Ascending aorta (tissue), 2 donors: ENCODE measurements around the gene MYH9. TPM values are rescaled to one million over a fixed set of nuclear protein-coding genes. Genes with fewer than 3 reads are reported as not detected.
"Not testable (repeated sequence)": the region's sequence is repeated elsewhere in the genome, so short reads cannot be mapped to it uniquely, and the experiment has no call there.

ENCODE experiments used
- DNase-seq, 2 donors: peaks; one replicate each; pipeline ENCODE4 v3.0.0-alpha.2; 2019; ENCODE audit warnings: low spot score in 2 of 2
- H3K27ac ChIP-seq, 2 donors: fragments of 200-600 bp; sonication (generic); one replicate each; pipeline ENCODE4 v1.5.1; 2016 to 2017; ENCODE audit warnings: mild to moderate bottlenecking in 1 of 2
- H3K27me3 ChIP-seq: fragments of 200-600 bp; sonication (generic); one replicate; pipeline ENCODE4 v1.5.1; 2017
- H3K36me3 ChIP-seq, 2 donors: fragments of 200-600 bp; sonication (generic); one replicate each; pipeline ENCODE4 v1.5.1; 2016
- H3K4me1 ChIP-seq, 2 donors: fragments of 200-600 bp; sonication (generic); one replicate each; pipeline ENCODE4 v1.5.1; 2016 to 2017; ENCODE audit warnings: mild to moderate bottlenecking in 1 of 2
- H3K4me3 ChIP-seq, 2 donors: fragments of 200-600 bp; sonication (generic); one replicate each; pipeline ENCODE4 v1.5.1; 2016 to 2017; ENCODE audit warnings: mild to moderate bottlenecking in 1 of 2
- H3K9me3 ChIP-seq, 2 donors: fragments of 200-600 bp; sonication (generic); one replicate each; pipeline ENCODE4 v1.5.1; 2016
- intact Hi-C: fragments of 100-400 bp; cut with DNase I; formaldehyde crosslinking; loops from one replicate; pipeline ENCODE4 v1.15.1; 2023
- total RNA-seq: library from RNA; depleted of rRNA; stranded (reverse); fragments of >200 nt; gene quantifications from one replicate; pipeline ENCODE4 v1.1.0, GENCODE V29; 2016
- TF ChIP-seq, protein P1 (sequence below), 3 experiments: fragments of 200-600 bp in 2 of 3; fragments of 450-650 bp in 1 of 3; sonication (generic) in 2 of 3; IDR thresholded peaks; one replicate each; pipeline ENCODE4 v1.5.1; 2016 to 2019; ENCODE audit warnings: antibody characterized with exemption in 3 of 3, mild to moderate bottlenecking in 1 of 3, moderate library complexity in 1 of 3

The MYH9 gene
- total RNA-seq, 1 donor from 2014 or later: 1,114 TPM

DNA sequence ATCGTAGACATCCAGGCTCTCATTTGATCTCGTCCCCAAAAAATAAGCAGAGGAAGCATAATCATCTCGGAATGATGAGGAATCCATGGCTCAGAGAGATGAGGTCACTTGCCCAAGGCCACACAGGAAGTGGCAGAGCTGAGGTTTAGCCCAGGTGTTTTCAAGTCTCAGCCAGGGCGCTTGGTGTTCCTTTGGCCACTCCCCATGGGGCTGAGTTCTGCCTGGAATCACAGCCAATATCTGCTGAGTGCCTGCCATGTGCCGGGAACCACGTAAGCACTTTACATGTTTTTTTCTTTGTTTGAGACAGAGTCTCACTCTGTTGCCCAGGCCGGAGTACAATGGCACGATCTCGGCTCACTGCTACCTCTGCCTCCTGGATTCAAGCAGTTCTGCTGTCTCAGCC lies 29.5 kb upstream of the MYH9 start:
- Histone ChIP-seq H3K27ac (no peak overlapping the region), H3K36me3 (no peaks in the 10 kb centered on the region), H3K4me1 (peaks cover 0 to 5% of the 10 kb centered on the region in 2 donors), H3K27me3 (no peaks in the 10 kb centered on the region), H3K4me3 (no peak overlapping the region), H3K9me3 (no peaks in the 10 kb centered on the region)
- intact Hi-C loops: no loop called here
- TF ChIP-seq, protein P1, sequence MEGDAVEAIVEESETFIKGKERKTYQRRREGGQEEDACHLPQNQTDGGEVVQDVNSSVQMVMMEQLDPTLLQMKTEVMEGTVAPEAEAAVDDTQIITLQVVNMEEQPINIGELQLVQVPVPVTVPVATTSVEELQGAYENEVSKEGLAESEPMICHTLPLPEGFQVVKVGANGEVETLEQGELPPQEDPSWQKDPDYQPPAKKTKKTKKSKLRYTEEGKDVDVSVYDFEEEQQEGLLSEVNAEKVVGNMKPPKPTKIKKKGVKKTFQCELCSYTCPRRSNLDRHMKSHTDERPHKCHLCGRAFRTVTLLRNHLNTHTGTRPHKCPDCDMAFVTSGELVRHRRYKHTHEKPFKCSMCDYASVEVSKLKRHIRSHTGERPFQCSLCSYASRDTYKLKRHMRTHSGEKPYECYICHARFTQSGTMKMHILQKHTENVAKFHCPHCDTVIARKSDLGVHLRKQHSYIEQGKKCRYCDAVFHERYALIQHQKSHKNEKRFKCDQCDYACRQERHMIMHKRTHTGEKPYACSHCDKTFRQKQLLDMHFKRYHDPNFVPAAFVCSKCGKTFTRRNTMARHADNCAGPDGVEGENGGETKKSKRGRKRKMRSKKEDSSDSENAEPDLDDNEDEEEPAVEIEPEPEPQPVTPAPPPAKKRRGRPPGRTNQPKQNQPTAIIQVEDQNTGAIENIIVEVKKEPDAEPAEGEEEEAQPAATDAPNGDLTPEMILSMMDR (IDR thresholded peaks at IDR 0.05): no peak
- no peak for DNase-seq

DNA sequence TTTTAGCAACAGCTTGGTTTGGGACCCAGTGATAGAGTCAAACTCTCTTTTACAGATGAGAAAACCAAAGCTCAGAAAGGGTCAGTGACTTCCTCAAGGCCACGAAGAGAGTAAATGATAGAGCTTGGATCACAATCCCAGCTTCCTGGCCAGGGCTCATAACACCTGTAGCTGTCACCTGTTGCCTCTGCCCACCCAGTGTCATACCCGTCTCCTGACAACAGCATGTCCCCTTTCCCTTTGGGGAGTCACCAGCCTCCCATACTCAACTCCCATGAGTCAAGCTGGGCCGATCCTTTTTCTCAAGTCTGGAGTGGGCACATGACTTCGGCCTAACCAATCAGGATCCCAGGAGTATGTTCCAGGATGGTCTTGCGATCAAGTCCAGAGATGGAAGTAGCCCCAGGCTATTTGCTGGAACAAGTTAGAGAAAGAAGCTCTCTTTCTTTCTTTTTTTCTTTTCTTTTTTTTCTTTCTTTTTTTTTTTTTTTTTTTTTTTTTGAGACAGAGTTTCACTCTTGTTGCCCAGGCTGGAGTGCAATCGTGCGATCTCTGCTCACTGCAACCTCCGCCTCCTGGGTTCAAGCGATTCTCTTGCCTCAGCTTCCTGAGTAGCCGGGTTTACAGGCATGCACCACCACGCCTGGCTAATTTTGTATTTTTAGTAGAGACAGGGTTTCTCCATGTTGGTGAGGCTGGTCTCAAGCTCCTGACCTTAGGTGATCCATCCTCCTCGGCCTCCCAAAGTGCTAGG lies 27.8 kb upstream of the MYH9 start:
- intact Hi-C loops: no loop called here
- Histone ChIP-seq H3K9me3 (no peaks in the 10 kb centered on the region), H3K4me1 (peaks cover 0 to 5% of the 10 kb centered on the region in 2 donors), H3K36me3 (no peaks in the 10 kb centered on the region), H3K27ac (no peak overlapping the region), H3K4me3 (no peak overlapping the region), H3K27me3 (no peaks in the 10 kb centered on the region)
- DNase-seq: no peak
- TF ChIP-seq, protein P1 (IDR thresholded peaks at IDR 0.05): no peak

DNA sequence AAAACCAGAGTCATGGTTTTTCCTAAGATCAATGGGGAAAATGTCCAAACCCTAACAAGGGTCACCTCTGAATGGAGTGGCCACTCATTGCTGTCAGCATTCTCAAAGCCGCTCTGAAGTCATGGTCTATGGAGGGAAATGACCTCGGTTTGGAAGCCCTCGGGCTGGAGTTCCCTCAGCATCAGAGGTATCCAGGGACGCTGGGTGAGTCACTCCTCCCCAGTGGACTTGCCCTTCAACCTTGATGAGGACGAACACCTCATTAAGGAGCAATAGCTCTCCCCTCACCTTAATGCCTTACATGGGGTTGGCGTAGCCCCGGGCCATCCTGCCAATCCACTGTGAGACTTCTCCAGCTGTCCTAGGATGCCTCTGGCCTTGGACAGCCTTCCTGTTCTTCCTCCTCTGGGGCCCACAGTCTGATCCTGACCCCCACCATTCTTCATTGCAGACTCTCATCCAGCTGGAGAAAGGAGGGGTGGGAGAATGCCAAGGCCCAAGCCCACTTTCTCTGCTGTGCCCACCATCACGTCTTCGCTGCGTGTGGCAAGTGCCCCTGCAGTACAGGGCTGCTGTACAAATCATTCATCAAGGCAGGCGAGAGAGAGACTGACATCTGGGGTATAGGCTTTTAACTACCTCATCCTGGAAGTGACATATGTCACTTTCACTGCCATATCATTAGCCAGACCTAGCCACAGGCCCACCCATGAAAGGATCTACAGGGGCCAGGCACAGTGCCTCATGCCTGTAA lies 25.4 kb upstream of the MYH9 start:
- peaks cover 0 to 6% of the 10 kb centered on the region in 2 donors for H3K4me1 ChIP-seq
- H3K4me3 ChIP-seq: no peak overlapping the region
- intact Hi-C loops: no loop called here
- no peak for DNase-seq
- no peaks in the 10 kb centered on the region for H3K9me3 ChIP-seq
- H3K27me3 ChIP-seq: no peaks in the 10 kb centered on the region
- H3K27ac ChIP-seq: no peak overlapping the region
- no peaks in the 10 kb centered on the region for H3K36me3 ChIP-seq
- TF ChIP-seq, protein P1 (IDR thresholded peaks at IDR 0.05): no peak

DNA sequence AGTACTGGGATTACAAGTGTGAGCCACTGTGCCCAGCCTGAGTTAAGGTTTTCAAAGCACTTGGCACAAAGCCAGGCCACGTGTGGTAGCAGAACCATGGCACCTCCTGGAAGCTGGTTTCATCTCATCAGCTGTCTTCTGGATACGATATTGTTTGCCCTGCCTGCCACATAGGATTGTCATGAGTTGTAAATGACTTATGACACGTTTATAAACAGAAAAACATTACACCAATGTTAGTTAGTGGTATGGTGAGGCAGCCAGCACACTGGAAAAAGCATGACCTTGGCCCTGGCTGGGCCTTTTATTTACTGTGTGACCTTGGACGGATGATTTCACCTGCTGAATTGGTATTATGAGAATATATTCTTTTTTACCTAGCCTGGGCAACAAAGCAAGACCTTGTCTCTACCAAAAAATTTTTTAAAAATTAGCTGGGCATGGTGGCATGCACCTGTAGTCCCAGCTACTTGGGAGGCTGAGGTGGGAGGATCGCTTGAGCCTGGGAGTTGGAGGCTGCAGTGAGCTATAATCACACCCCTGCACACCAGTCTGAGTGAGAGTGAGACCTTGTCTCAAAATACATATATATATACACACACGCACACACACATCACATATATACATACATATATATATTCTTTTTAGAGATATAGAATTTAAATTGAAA lies 24.0 kb upstream of the MYH9 start:
- no peaks in the 10 kb centered on the region for H3K9me3 ChIP-seq
- H3K4me1 ChIP-seq: peaks cover 0 to 6% of the 10 kb centered on the region in 2 donors
- no peak overlapping the region for H3K27ac ChIP-seq
- intact Hi-C loops: no loop called here
- no peak for DNase-seq
- no peak overlapping the region for H3K4me3 ChIP-seq
- H3K27me3 ChIP-seq: no peaks in the 10 kb centered on the region
- no peaks in the 10 kb centered on the region for H3K36me3 ChIP-seq
- TF ChIP-seq, protein P1 (IDR thresholded peaks at IDR 0.05): no peak

DNA sequence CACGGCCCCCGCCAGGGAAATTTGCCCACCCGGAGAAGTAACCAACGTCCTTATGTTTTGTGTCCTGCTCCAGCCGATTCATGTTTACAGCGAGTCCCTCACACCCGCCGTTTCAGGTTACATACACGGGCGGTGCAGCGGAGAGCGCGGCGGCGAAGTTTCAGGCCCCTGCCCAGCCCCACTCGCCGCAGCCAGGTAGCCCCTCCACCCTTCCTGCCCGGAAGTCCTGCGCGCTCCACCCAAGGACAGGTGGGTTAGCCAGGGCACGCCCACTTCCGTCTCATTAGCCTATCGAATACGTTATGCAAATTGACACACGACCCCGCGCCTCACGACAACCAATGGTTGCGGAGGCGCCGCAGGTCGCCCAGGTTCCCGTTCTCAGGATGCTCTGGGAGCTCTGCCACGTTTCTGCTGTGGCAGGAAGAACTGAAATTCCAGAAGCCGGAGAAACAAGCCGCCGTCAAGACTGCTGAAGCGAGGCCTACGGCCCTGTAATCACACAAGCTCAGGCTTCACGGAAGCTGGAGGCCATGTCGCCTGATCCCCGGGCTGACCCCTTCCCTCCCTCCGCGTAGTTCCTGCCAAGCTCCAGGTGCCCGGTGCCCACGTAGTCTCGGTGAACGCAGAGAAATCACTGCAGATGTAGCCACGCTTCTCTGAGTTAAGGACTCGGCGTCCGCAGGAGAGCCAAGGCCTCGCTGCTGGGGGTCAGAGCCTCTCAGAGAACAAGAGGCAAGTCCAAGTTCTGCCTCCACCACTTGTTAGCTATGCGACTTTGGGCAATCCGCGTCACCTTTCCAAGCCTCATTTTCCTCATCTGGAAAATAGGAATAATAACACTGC lies 22.4 kb upstream of the MYH9 start:
- Histone ChIP-seq H3K9me3 (no peaks in the 10 kb centered on the region), H3K27me3 (no peaks in the 10 kb centered on the region), H3K4me1 (peaks cover 0 to 6% of the 10 kb centered on the region in 2 donors), H3K4me3 (peak overlapping the region; percentile 43 to 56), H3K36me3 (no peaks in the 10 kb centered on the region), H3K27ac (peak overlapping the region; percentile 41 to 43)
- TF ChIP-seq, protein P1 (IDR thresholded peaks at IDR 0.05): no peak
- peak in 1 of 2 donors; percentile 80 for DNase-seq
- intact Hi-C loops: no loop called here

DNA sequence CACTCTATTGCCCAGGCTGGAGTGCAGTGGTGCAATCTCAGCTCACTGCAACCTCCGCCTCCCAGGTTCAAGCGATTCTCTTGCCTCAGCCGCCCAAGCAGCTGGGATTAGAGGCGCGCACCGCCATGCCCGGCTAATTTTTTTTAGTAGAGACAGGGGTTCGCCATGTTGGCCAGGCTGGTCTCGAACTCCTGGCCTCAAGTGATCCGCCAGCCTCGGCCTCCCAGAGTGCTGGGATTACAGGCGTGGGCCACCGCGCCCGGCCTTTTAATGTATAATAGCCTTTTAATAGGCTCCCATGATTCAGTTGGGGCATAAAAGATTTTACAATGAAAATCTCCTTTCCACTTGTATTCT lies 21.8 kb upstream of the MYH9 start:
- intact Hi-C loops, H3K27ac ChIP-seq, H3K36me3 ChIP-seq, H3K4me1 ChIP-seq, H3K9me3 ChIP-seq, DNase-seq, H3K27me3 ChIP-seq: not testable (repeated sequence)
- H3K4me3 ChIP-seq: peak overlapping the region; percentile 43 to 56
